Stimulated activated CD4-positive, alpha-beta T cell treated with anti-CD3 and anti-CD28 coated beads, Interleukin-2, amount 100 ng/mL, for 24 hours (primary cell): ENCODE measurements around the gene SERPINB8.

Source experiments
- DNase-seq, 2 donors: peaks; one replicate each; pipeline ENCODE4 v3.0.0-alpha.2; 2020

SERPINB8 gene

GRCh38 chr18:64019922-64020756, 50.3 kb downstream of the SERPINB8 start:
- no peak for DNase-seq

- no peak for DNase-seq
Observed at GRCh38 chr18:64026350-64026749, 56.5 kb downstream of the SERPINB8 start.

- no peak for DNase-seq
Observed at GRCh38 chr18:64027931-64028695, 58.2 kb downstream of the SERPINB8 start.

- DNase-seq: no peak
Observed at GRCh38 chr18:64029096-64029495, 59.2 kb downstream of the SERPINB8 start.

- no peak for DNase-seq
Observed at GRCh38 chr18:64031411-64031810, 61.5 kb downstream of the SERPINB8 start.

GRCh38 chr18:64032312-64032711, 62.4 kb downstream of the SERPINB8 start:
- DNase-seq: no peak

- no peak for DNase-seq
Observed at GRCh38 chr18:64037812-64038414, 68.0 kb downstream of the SERPINB8 start.
